ENCODE data around the gene PLEKHJ1. TPM values are rescaled to one million over a fixed set of nuclear protein-coding genes. Genes with fewer than 3 reads are reported as not detected.

The PLEKHJ1 gene
- total RNA-seq, 1 experiment from 2014 or later = 78.6 TPM

DNA sequence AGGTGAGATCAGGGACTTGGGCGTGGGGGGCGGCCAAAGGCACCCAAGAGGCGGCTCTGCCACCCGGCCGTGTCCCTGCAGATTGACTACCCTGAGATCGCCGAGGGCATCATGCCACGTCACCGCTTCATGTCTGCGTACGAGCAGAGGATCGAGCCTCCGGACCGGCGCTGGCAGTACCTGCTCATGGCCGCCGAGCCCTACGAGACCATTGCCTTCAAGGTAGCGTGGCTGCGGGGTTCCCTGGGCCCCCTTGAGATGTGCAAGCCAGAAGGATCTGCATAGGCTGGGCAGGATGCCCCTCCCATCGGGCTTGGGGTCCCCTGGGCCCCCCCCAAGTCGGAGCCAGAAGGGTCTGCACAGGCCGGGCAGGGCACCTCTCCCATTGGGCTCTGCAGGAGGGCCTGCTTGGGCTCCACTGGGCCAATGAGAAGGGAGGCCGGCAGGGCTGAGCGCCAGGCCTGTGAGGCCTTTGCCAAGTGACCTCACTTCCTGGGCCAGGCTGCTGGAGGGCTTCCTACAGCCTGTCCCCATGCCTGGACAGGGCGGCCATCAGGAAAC, 10.8 kb upstream of the PLEKHJ1 start:
- H3K4me3 ChIP-seq (ENCODE audit: low read depth in 2 of 2, low read length in 2 of 2) = no peak overlapping the region

DNA sequence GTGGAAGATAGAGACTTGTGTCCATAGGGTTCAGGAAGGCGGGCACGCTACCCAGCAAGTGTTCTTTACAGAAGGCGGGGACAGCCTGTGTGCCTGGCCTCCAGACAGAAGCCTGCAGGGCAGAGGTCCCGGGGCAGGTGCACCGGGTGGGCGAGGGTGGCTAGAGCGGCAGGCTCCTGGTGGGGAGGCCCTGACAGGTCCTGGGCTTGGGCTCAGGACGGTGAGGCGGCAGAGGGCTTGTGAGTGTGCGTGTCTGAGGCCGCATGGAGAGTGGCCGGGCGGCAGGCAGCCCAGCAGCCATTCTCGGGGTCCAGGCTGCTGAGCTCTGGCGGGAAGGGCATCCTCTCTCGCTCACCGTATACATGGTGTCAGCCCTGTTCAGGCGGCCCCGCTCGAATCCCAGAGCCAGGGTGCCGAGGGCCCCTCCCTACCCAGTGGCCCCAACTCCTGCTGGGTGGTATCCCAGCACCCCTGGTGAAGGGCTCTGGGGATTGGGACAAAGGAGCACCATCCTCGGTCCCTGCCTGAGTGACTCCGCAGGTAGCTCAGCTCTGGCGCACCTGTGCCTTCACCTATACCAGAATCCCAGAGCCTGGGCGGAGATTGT, 10.0 kb upstream of the PLEKHJ1 start:
- intact Hi-C loops (cut with micrococcal nuclease; ENCODE audit: unreplicated experiment) = no loop called here
- ChIA-PET CTCF (no interaction called here), POLR2A (no interaction called here)
- ATAC-seq = no peak
- Histone ChIP-seq H3K27ac (ENCODE audit: low read length) (no peak overlapping the region), H3K4me3 (ENCODE audit: low read depth in 2 of 2, low read length in 2 of 2) (no peak overlapping the region), H3K4me1 (ENCODE audit: control insufficient read depth, insufficient read depth, low read length) (peaks cover 18% of the 10 kb centered on the region), H3K9me3 (ENCODE audit: control insufficient read depth, insufficient read depth, low read depth, low read length) (no peaks in the 10 kb centered on the region), H3K36me3 (ENCODE audit: control insufficient read depth, insufficient read depth, low read length) (no peaks in the 10 kb centered on the region), H3K27me3 (ENCODE audit: control insufficient read depth, insufficient read depth, low read length) (no peaks in the 10 kb centered on the region)
- no peak for DNase-seq (ENCODE audit: low read depth, low spot score)
- in situ Hi-C loops (cut with HindIII; ENCODE audit: low pct_unique_long_range_greater_than_20kb, low sequenced_read_pairs) = no loop called here
- BruUV-seq (replicated peaks) = no TSS peak
- TF ChIP-seq REST (IDR thresholded peaks at IDR 0.05; ENCODE audit: insufficient read depth in 1 of 2, low read depth in 2 of 2, low read length in 1 of 2) = no peak
- no peak for TF ChIP-seq SIN3A (IDR thresholded peaks at IDR 0.05; ENCODE audit: borderline replicate concordance, insufficient read depth, low read depth, low read length)

More for the DNA sequence above, 10.8 kb upstream of the PLEKHJ1 start:
- in situ Hi-C loops (cut with HindIII; ENCODE audit: low pct_unique_long_range_greater_than_20kb, low sequenced_read_pairs) = no loop called here
- no TSS peak for BruUV-seq (replicated peaks)
- H3K4me1 ChIP-seq (ENCODE audit: control insufficient read depth, insufficient read depth, low read length) = peaks cover 11% of the 10 kb centered on the region
- ChIA-PET CTCF (no interaction called here), POLR2A (no interaction called here)
- no peaks in the 10 kb centered on the region for H3K27me3 ChIP-seq (ENCODE audit: control insufficient read depth, insufficient read depth, low read length)
- DNase-seq (ENCODE audit: low read depth, low spot score) = no peak
- 0 out of 2 replicates have a peak overlapping the region, but pooled peaks have one; percentile 23 for H3K27ac ChIP-seq (ENCODE audit: low read length)
- ATAC-seq = peak; percentile 80
- H3K9me3 ChIP-seq (ENCODE audit: control insufficient read depth, insufficient read depth, low read depth, low read length) = no peaks in the 10 kb centered on the region
- H3K36me3 ChIP-seq (ENCODE audit: control insufficient read depth, insufficient read depth, low read length) = no peaks in the 10 kb centered on the region
- no peak for TF ChIP-seq POLR2AphosphoS5 (IDR thresholded peaks at IDR 0.05; ENCODE audit: low read depth, low read length)
- no peak for TF ChIP-seq REST (IDR thresholded peaks at IDR 0.05; ENCODE audit: insufficient read depth in 1 of 2, low read depth in 2 of 2, low read length in 1 of 2)
- no peak for TF ChIP-seq SIN3A (IDR thresholded peaks at IDR 0.05; ENCODE audit: borderline replicate concordance, insufficient read depth, low read depth, low read length)
- TF ChIP-seq TCF7L2 (IDR thresholded peaks at IDR 0.05; ENCODE audit: low read depth, low read length) = no peak
- TF ChIP-seq, protein P1, sequence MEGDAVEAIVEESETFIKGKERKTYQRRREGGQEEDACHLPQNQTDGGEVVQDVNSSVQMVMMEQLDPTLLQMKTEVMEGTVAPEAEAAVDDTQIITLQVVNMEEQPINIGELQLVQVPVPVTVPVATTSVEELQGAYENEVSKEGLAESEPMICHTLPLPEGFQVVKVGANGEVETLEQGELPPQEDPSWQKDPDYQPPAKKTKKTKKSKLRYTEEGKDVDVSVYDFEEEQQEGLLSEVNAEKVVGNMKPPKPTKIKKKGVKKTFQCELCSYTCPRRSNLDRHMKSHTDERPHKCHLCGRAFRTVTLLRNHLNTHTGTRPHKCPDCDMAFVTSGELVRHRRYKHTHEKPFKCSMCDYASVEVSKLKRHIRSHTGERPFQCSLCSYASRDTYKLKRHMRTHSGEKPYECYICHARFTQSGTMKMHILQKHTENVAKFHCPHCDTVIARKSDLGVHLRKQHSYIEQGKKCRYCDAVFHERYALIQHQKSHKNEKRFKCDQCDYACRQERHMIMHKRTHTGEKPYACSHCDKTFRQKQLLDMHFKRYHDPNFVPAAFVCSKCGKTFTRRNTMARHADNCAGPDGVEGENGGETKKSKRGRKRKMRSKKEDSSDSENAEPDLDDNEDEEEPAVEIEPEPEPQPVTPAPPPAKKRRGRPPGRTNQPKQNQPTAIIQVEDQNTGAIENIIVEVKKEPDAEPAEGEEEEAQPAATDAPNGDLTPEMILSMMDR (IDR thresholded peaks at IDR 0.05) = no peak
- intact Hi-C loops (cut with micrococcal nuclease; ENCODE audit: unreplicated experiment) = no loop called here
